Loucy (cell line): Measurements from ENCODE around the gene PDZD4.

Experiments
- H2AFZ ChIP-seq: fragments of 200-600 bp; sonication (generic); 2 replicates; pipeline ENCODE4 v1.6.0; 2016; ENCODE audit warnings: antibody characterized with exemption, mild to moderate bottlenecking, low read length, moderate library complexity
- H3F3A ChIP-seq: fragments of 200-600 bp; 2 replicates; pipeline ENCODE4 v1.6.0; 2016; ENCODE audit warnings: antibody characterized with exemption, low read depth, mild to moderate bottlenecking
- H3K27me3 ChIP-seq: fragments of 200-600 bp; sonication (generic); 2 replicates; pipeline ENCODE4 v1.6.1; 2014; ENCODE audit warnings: low read length, mild to moderate bottlenecking; ENCODE audit not compliant: insufficient read depth, poor library complexity, severe bottlenecking
- H3K36me3 ChIP-seq: fragments of 200-600 bp; sonication (generic); 2 replicates; pipeline ENCODE4 v1.6.1; 2016; ENCODE audit warnings: low read length; ENCODE audit not compliant: insufficient read depth
- H3K4me1 ChIP-seq: fragments of 200-600 bp; sonication (generic); 2 replicates; pipeline ENCODE4 v1.5.1; 2014; ENCODE audit warnings: low read length, mild to moderate bottlenecking; ENCODE audit not compliant: insufficient read depth, poor library complexity, severe bottlenecking
- H3K4me2 ChIP-seq: fragments of 200-600 bp; sonication (generic); 2 replicates; pipeline ENCODE4 v1.6.0; 2014; ENCODE audit warnings: antibody characterized with exemption, low read length, low read depth, mild to moderate bottlenecking; ENCODE audit not compliant: poor library complexity, severe bottlenecking
- H3K4me3 ChIP-seq: fragments of 200-600 bp; sonication (generic); 2 replicates; pipeline ENCODE4 v1.5.1; 2014; ENCODE audit warnings: low read length, mild to moderate bottlenecking, mixed read lengths; ENCODE audit not compliant: poor library complexity, severe bottlenecking
- H3K79me2 ChIP-seq: fragments of 200-600 bp; sonication (generic); 2 replicates; pipeline ENCODE4 v1.6.1; 2014; ENCODE audit warnings: low read length; ENCODE audit not compliant: insufficient read depth
- H3K9ac ChIP-seq: fragments of 200-600 bp; sonication (generic); 2 replicates; pipeline ENCODE4 v1.6.0; 2014; ENCODE audit warnings: mild to moderate bottlenecking, low read depth, low read length, moderate library complexity; ENCODE audit not compliant: poor library complexity, severe bottlenecking
- H3K9me2 ChIP-seq: fragments of 200-600 bp; sonication (generic); replicated peaks from 2 replicates; pipeline ENCODE4 v1.6.1; 2016; ENCODE audit warnings: low read depth, low read length, mixed read lengths
- H3K9me3 ChIP-seq: fragments of 200-600 bp; sonication (generic); 2 replicates; pipeline ENCODE4 v1.6.1; 2014; ENCODE audit warnings: mild to moderate bottlenecking, antibody characterized with exemption, low read length, low read depth; ENCODE audit not compliant: insufficient read depth
- H4K20me1 ChIP-seq: fragments of 200-600 bp; sonication (generic); 2 replicates; pipeline ENCODE4 v1.6.0; 2014; ENCODE audit warnings: antibody characterized with exemption, low read length, mild to moderate bottlenecking; ENCODE audit not compliant: insufficient read depth, poor library complexity, severe bottlenecking
- CTCF ChIP-seq: fragments of 200-600 bp; sonication (generic); conservative IDR thresholded peaks from 2 replicates; pipeline ENCODE4 v1.5.1; 2014; ENCODE audit warnings: mild to moderate bottlenecking, antibody characterized with exemption, low read length
- EZH2phosphoT487 ChIP-seq: fragments of 200-600 bp; IDR thresholded peaks from 2 replicates; pipeline ENCODE4 v1.6.1; 2018; ENCODE audit warnings: antibody characterized with exemption, mild to moderate bottlenecking, moderate library complexity, borderline replicate concordance

PDZD4 gene

GRCh38 chrX:153800746-153801145 lies 29.6 kb downstream of the PDZD4 start:
- no peaks in the 10 kb centered on the region for H3K9me2 ChIP-seq
- H3K79me2 ChIP-seq = peaks cover 20% of the 10 kb centered on the region
- H3K4me2 ChIP-seq = no peak overlapping the region
- H3K9ac ChIP-seq = no peak overlapping the region
- peaks cover 12% of the 10 kb centered on the region for H4K20me1 ChIP-seq
- no peaks in the 10 kb centered on the region for H3K9me3 ChIP-seq
- no peaks in the 10 kb centered on the region for H3K27me3 ChIP-seq
- H3F3A ChIP-seq = no peaks in the 10 kb centered on the region
- no peak overlapping the region for H3K4me3 ChIP-seq
- H3K36me3 ChIP-seq = no peaks in the 10 kb centered on the region
- no peak overlapping the region for H2AFZ ChIP-seq
- TF ChIP-seq EZH2phosphoT487 (no peak), CTCF (no peak)
- H3K4me1 ChIP-seq = peaks cover 6% of the 10 kb centered on the region

DNA sequence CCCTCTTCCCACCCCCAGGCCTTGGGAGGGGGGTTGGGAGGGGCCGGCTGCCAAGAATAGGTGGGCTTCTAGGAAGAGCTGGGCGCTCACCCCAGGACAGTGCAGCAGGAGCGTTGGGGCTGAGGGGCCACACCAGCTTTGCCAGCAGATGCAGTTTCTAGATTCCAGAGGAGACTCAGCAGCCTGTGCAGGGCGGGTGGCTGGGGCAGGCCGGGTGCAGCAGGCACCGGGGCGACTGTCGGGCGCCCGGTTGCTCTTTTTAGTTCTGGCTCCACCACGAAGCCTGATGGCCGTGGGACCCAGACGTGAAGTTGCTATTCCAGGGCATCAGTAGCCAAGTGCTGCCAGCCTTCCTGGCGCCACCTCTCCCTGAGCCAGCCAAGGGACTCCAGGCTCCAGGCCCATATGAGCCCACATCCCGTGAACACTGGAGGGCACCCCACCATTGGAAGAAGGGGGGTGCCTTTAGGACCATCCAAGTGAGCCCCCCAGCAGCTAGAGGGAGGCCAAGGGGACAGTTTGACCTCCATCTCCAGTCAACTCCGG lies 30.1 kb downstream of the PDZD4 start:
- Histone ChIP-seq H3K9me3 (no peaks in the 10 kb centered on the region), H3K4me3 (no peak overlapping the region), H3K4me2 (no peak overlapping the region), H4K20me1 (peaks cover 12% of the 10 kb centered on the region), H3K79me2 (peaks cover 25% of the 10 kb centered on the region), H3K4me1 (peaks cover 10% of the 10 kb centered on the region), H3K9me2 (no peaks in the 10 kb centered on the region), H3F3A (no peaks in the 10 kb centered on the region), H3K9ac (no peak overlapping the region), H2AFZ (no peak overlapping the region), H3K27me3 (no peaks in the 10 kb centered on the region), H3K36me3 (no peaks in the 10 kb centered on the region)
- no peak for TF ChIP-seq CTCF
- TF ChIP-seq EZH2phosphoT487 = no peak

DNA sequence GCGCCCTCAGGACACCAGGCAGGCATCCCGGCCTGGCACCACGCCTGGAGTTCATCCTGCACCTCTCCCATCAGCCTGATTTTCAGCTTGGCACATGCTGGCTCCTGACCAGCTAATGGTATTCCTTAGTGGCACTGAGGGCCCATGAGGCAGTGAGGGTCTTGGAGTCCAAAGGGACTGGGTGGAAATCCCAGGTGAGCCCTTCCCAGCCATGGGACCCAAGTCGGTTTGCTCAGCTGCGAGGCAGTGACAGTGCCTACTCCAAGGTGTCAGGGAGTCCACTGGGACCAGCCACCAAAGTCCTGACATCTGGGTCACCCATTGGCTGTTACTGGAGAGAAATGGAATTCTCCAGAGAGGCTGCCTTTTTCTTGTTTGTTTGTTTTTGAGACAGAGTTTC lies 31.0 kb downstream of the PDZD4 start:
- H3K27me3 ChIP-seq = no peaks in the 10 kb centered on the region
- H3K9me2 ChIP-seq = no peaks in the 10 kb centered on the region
- no peaks in the 10 kb centered on the region for H3K9me3 ChIP-seq
- no peak overlapping the region for H3K4me3 ChIP-seq
- H3K36me3 ChIP-seq = no peaks in the 10 kb centered on the region
- peaks cover 10% of the 10 kb centered on the region for H3K4me1 ChIP-seq
- H3F3A ChIP-seq = no peaks in the 10 kb centered on the region
- H3K4me2 ChIP-seq = no peak overlapping the region
- H4K20me1 ChIP-seq = peaks cover 15% of the 10 kb centered on the region
- TF ChIP-seq EZH2phosphoT487 = no peak
- TF ChIP-seq CTCF = no peak
- H3K9ac ChIP-seq = no peak overlapping the region
- no peak overlapping the region for H2AFZ ChIP-seq
- H3K79me2 ChIP-seq = peaks cover 33% of the 10 kb centered on the region
